GM18519 (cell line): ENCODE data around the gene TPGS2.
A peak's percentile ranks its signal among the peaks of the same experiment; 100 is the strongest.
"Not testable (repeated sequence)": the region's sequence is repeated elsewhere in the genome, so short reads cannot be mapped to it uniquely, and the experiment has no call there.

Experiments
- ATAC-seq: cut with Tn5 transposase; IDR thresholded peaks from one replicate; pipeline ENCODE4 v1.9.1; 2021; ENCODE audit warnings: mild to moderate bottlenecking, moderate library complexity; ENCODE audit not compliant: unreplicated experiment, low FRiP score

Gene TPGS2, protein sequence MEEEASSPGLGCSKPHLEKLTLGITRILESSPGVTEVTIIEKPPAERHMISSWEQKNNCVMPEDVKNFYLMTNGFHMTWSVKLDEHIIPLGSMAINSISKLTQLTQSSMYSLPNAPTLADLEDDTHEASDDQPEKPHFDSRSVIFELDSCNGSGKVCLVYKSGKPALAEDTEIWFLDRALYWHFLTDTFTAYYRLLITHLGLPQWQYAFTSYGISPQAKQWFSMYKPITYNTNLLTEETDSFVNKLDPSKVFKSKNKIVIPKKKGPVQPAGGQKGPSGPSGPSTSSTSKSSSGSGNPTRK

GRCh38 chr18:36828630-36829361 lies at the start of gene TPGS2, which contains the start of gene KIAA1328:
TSS of gene TPGS2 (minus strand) at chr18:36829002. CDS start at chr18:36828767, 235 bp downstream.
TSS of gene KIAA1328 (plus strand) at chr18:36829127. CDS start at chr18:36829139, 12 bp downstream.
- ATAC-seq = peak; percentile 85

DNA sequence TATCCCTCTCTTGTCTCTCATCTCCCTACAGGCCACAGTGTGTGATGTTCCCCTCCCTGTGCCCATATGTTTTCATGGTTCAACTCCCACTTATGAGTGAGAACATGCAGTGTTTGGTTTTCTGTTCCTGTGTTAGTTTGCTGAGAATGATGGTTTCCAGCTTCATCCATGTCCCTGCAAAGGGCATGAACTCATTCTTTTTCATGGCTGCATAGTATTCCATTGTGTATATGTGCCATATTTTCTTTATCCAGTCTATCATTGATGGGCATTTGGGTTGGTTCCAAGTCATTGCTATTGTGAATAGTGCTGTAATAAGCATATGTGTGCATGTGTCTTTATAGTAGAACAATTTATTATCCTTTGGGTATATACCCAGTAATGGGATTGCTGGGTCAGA lies 45.0 kb upstream of the TPGS2 start:
- ATAC-seq = not testable (repeated sequence)

DNA sequence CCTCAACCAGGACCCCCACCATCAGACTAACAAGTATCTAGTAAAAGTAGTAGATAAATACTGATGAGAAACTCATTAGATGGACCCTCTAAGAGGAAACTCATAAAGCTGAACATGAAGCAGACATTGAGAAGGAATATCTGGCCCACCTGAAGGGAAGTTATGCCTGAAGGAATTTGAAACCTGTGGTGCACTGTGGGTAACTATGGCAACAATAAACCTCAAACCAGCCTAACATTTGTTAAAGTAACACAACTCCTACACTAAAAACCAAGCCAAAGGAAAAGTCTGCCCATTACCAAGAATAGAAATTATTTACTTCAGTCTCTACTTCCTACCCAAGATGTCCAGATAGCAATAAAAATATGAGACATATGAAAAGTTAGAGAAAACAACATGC lies 43.5 kb upstream of the TPGS2 start:
- no peak for ATAC-seq

GRCh38 chr18:36871801-36872200 lies 43.0 kb upstream of the TPGS2 start:
- ATAC-seq = no peak

DNA sequence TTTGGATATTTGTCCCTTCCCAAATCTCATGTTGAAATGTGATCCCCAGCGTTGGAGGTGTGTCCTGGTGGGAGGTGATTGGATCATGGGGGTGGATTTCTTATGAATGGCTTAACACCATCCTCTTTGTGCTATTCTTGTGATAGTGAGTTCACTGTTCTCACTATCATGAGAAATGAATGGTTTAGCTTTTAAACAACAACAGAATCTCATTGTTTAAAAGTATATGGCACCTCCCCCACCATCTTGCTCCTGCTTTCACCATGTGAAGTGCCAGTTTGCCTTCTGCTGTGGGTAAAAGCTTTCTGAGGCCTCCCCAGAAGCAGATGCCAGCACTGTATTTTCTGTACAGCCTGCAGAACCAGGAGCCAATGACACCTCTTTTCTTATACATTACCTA lies 38.3 kb upstream of the TPGS2 start:
- no peak for ATAC-seq

DNA sequence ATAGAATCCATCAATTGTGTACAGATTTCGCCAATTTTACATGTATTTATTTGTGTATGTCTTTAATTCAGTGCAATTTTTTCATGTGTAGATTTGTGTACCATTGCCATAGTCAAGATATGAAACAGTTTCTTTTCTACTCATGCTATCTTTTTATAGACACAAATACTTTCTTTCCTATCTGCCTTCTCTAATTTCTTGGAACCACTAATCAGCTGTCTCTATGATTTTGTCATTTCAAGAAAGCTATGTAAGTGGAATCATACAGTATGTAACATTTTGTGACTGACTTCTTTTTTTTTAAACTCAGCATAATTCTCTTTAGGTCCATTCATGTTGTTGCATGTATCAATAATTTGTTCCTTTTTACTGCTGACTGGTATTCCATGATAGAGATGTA lies 33.4 kb upstream of the TPGS2 start:
- no peak for ATAC-seq

DNA sequence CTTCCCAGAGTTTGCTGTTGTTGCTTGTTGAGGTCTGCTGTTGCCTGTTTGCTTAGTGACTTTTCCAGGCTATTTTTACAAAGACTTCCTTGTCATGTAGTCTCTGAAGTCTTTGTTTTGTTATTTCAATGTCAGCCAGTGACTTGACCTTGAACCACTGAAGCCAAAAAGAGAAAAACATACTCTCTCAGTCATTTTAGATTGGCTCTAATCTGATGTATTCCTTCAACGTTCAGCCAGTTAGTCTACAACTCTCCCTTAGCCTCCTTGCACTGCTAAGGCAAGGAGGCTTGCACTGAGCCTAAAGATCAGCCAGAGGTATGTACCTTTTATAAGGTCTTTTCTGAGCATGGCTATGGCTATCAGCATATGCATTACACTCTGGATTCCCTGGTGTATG lies 28.0 kb upstream of the TPGS2 start:
- no peak for ATAC-seq

- no peak for ATAC-seq
Observed at GRCh38 chr18:36851202-36851590, 22.4 kb upstream of the TPGS2 start.

GRCh38 chr18:36850527-36851201 lies 21.9 kb upstream of the TPGS2 start:
- no peak for ATAC-seq

GRCh38 chr18:36849288-36850006 lies 20.6 kb upstream of the TPGS2 start:
- no peak for ATAC-seq

DNA sequence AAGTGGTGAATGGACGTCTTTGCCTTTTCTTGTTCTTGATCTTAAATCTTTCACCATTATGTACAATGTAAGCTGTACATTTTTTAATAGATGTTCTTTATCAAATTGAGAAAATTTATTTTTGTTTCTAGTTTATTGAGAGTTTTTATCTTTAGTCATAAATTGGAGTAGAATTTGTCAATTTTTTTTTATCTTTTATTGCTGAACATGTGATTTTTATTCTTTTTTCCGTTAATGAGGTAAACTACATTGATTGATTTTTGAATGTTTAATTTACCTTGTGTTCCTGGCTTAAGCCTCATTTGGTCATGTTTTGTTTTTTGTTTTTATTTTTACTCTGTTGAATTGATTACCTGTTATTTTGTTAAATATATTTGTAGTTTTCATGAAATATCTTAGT lies 19.8 kb upstream of the TPGS2 start:
- no peak for ATAC-seq

GRCh38 chr18:36843784-36844183 lies 15.0 kb upstream of the TPGS2 start:
- no peak for ATAC-seq

GRCh38 chr18:36843199-36843598 lies 14.4 kb upstream of the TPGS2 start:
- ATAC-seq = no peak

- ATAC-seq = no peak
Observed at GRCh38 chr18:36839835-36840234, 11.0 kb upstream of the TPGS2 start.

DNA sequence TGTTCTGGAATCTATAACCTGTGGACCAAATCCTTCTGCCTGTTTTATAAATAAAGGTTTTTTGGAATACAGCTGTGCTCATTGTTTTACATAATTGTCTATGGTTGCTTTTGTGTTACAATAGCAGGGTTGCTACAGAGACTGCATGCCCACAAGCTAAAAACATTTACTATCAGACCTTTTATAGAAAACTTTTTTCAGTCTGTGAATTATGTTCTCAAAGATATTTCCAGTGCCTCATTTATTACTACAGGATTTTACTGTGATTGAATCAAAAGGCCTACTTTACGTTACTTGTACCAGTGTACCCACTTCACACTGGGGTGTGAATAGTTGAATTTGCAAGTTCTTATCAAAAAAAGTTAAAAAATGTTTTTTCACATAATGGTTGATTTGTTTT lies 7.1 kb upstream of the TPGS2 start:
- no peak for ATAC-seq

- ATAC-seq = no peak
Observed at GRCh38 chr18:36833120-36833519, 4.3 kb upstream of the TPGS2 start.

GRCh38 chr18:36831139-36831538 lies 2.3 kb upstream of the TPGS2 start:
- no peak for ATAC-seq

DNA sequence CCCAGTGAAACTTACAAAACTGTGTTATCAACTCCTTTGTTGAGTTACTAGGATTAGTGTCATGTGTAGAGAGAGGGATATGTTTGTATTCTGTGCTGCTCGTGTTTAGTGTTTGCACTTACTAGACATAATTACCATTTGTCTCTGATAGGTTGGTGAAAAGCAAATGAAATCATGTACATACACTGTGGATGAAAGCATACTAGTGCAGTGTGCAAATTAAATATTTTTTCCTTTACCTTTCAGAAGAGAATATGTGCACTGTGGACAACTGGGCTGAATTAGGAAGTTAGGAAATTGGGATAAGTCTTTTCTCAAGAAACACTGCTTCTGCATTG lies 1.3 kb upstream of the TPGS2 start:
- no peak for ATAC-seq

- no peak for ATAC-seq
Observed at GRCh38 chr18:36829362-36830157, 758 bp upstream of the TPGS2 start.

DNA sequence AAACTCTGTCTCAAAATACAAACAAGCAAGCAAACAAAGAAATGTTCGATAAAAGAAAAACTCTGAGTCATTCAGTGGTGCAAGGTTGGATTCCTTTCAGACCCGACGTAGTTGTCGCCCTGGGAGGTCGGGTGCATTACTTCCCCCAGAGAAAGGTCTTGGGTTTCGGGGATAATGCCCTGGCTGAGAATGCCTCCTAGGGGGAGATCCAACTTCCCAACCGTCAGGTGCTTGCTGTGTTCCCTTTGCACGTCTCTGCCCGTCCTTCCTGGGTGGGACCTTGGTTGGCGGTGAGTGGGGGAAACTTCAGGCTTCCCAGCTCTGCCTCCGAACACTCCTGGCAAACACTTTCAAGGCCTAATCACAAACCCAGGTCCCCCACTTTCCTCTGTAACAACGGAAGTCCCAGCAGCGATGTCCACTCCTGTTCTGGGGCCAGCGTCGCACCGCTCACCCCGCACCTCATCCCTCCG lies 609 bp downstream of the TPGS2 start:
- ATAC-seq = no peak
